BE2C (cell line): Measurements from ENCODE around the gene RORC.

Source experiments
- DNase-seq: peaks from one replicate; pipeline ENCODE4 v3.0.0-alpha.2; 2020
- H3K27me3 ChIP-seq: fragments of 250-450 bp; sonication (Bioruptor Pico); 2 replicates; pipeline ENCODE4 v1.5.1; 2020; ENCODE audit warnings: mild to moderate bottlenecking
- H3K36me3 ChIP-seq: fragments of 250-450 bp; sonication (Bioruptor Pico); 2 replicates; pipeline ENCODE4 v1.5.1; 2020; ENCODE audit warnings: mild to moderate bottlenecking
- H3K4me1 ChIP-seq: fragments of 250-450 bp; sonication (Bioruptor Pico); 2 replicates; pipeline ENCODE4 v1.5.1; 2020
- H3K4me3 ChIP-seq: 2 replicates; pipeline ENCODE4 v1.5.1; 2011; ENCODE audit warnings: low read depth, low read length
- H3K9me3 ChIP-seq: fragments of 250-450 bp; sonication (Bioruptor Pico); 2 replicates; pipeline ENCODE4 v1.5.1; 2020
- TF ChIP-seq, protein P1 (sequence below): IDR thresholded peaks from 2 replicates; pipeline ENCODE4 v1.5.1; 2012; ENCODE audit warnings: mild to moderate bottlenecking, low read depth, low read length

RORC gene

DNA sequence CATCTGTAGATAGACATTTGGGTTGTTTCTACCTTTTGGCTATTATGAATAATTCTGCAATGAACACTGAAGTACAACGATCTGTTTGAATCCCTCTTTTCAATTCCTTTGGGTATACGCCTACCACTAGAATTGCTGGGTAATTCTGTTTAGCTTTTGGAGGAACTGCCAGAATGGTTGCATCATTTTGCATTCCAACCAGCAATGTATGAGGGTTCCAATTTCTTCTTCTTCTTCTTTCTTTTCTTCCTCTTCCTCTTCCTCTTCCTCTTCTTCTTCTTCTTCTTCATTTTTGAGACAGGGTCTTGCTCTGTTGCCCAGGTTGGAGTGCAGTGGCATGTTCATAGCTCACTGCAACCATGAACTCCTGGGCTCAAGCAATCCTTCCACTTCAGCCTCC lies 35.7 kb upstream of the RORC start:
- TF ChIP-seq, protein P1, sequence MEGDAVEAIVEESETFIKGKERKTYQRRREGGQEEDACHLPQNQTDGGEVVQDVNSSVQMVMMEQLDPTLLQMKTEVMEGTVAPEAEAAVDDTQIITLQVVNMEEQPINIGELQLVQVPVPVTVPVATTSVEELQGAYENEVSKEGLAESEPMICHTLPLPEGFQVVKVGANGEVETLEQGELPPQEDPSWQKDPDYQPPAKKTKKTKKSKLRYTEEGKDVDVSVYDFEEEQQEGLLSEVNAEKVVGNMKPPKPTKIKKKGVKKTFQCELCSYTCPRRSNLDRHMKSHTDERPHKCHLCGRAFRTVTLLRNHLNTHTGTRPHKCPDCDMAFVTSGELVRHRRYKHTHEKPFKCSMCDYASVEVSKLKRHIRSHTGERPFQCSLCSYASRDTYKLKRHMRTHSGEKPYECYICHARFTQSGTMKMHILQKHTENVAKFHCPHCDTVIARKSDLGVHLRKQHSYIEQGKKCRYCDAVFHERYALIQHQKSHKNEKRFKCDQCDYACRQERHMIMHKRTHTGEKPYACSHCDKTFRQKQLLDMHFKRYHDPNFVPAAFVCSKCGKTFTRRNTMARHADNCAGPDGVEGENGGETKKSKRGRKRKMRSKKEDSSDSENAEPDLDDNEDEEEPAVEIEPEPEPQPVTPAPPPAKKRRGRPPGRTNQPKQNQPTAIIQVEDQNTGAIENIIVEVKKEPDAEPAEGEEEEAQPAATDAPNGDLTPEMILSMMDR, result no peak
- Histone ChIP-seq H3K4me3 (no peak overlapping the region), H3K36me3 (no peaks in the 10 kb centered on the region), H3K9me3 (no peaks in the 10 kb centered on the region), H3K27me3 (no peaks in the 10 kb centered on the region), H3K4me1 (no peaks in the 10 kb centered on the region)
- DNase-seq, result no peak

DNA sequence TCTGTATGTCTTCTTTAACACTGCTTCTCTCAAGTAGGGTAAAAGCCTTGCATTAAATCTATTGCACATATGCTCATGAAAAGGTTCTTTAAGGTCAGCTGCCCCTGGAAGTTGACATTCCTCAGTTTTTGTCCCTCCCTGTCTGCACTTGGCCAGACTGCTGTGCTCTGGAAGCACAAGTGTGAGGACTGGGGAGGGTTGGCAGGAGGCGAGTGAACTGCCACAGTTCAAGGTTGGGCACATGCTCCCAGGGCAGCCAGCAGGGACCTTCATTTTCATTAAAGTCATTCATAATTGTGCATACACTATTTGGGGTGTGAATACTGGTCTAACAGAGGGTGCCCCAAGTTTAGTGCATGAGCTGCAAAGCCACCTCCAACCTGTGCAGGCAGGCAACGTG lies 32.8 kb upstream of the RORC start:
- H3K9me3 ChIP-seq, result no peaks in the 10 kb centered on the region
- no peak for DNase-seq
- TF ChIP-seq, protein P1, result no peak
- no peaks in the 10 kb centered on the region for H3K36me3 ChIP-seq
- H3K4me3 ChIP-seq, result no peak overlapping the region
- H3K27me3 ChIP-seq, result no peaks in the 10 kb centered on the region
- no peaks in the 10 kb centered on the region for H3K4me1 ChIP-seq

DNA sequence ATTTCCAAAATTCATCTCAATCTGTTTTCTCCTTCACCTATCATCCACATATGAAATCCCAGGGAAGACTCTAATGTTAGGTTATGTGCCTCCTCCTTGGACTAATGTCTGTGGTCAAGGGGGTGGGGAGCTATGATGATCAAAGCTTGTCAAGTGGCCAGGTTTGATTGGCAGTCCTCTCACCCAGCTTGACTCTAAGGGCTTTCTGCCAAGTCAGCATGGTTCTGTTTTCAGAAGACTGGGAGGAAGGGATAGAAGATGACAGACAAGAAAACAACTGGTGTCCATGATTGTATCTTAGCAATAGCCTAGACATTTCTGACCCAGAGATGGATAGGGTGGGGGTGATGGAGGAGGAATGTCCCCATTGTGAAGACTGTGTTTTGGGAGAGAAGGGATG lies 31.0 kb upstream of the RORC start:
- Histone ChIP-seq H3K27me3 (no peaks in the 10 kb centered on the region), H3K4me3 (no peak overlapping the region), H3K4me1 (no peaks in the 10 kb centered on the region), H3K9me3 (no peaks in the 10 kb centered on the region), H3K36me3 (no peaks in the 10 kb centered on the region)
- TF ChIP-seq, protein P1, result no peak
- DNase-seq, result no peak

DNA sequence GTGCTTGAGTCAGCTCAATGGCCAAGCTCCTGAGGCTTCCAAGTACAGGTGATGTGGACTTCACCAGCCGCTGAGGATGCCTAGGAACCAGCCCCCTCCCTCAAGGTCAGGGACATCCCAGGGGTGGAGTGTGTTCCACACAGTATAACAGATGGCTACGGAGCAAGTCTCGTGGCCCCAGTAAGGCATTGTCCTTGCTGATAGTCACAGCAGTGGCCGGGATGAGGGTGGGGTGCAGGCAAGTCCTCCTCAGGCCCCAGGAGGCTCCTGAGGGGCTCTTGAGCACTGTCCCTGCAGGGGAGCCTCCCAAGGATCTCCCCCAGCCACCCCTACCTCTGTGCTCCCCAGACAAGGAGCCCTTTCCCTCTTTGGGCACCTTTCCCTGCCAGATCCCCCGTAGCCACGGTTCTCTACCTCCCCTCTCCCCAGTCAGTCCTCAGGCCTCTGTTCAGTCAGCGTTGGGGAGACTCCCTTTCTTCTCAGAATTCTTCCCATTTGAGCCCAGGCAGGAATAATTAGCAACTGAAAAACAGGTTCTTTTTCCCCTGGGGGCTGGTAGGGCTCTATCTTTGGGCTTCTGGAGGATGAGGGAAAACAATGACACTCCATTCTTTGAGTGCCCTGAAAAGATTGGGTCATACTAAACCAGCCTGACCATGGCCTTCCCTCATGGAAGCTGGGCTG lies 29.0 kb upstream of the RORC start:
- Histone ChIP-seq H3K36me3 (no peaks in the 10 kb centered on the region), H3K4me3 (no peak overlapping the region), H3K4me1 (no peaks in the 10 kb centered on the region), H3K27me3 (no peaks in the 10 kb centered on the region), H3K9me3 (no peaks in the 10 kb centered on the region)
- no peak for DNase-seq
- TF ChIP-seq, protein P1, result no peak

DNA sequence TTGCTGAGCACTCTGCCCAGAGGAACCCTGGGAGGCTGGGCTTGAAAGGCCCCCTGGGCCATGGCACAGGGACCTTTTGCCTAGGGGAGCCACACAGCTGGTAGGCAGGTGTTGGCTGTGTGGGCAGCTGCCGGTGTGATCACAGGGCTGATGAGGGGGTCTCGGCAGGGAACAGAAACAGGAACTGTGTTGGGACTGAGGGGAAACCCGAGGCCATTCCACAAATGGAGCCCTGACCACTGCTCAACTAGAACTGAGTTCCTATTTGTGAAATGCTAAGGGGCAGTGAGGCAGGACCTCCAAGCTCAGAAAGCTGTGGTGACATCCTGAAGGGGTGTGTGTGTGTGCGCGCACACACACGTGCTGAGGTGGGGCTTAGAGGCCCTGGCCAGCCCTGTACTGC lies 28.3 kb upstream of the RORC start:
- Histone ChIP-seq H3K4me1 (no peaks in the 10 kb centered on the region), H3K27me3 (no peaks in the 10 kb centered on the region), H3K9me3 (no peaks in the 10 kb centered on the region), H3K36me3 (no peaks in the 10 kb centered on the region), H3K4me3 (no peak overlapping the region)
- TF ChIP-seq, protein P1, result no peak
- no peak for DNase-seq

DNA sequence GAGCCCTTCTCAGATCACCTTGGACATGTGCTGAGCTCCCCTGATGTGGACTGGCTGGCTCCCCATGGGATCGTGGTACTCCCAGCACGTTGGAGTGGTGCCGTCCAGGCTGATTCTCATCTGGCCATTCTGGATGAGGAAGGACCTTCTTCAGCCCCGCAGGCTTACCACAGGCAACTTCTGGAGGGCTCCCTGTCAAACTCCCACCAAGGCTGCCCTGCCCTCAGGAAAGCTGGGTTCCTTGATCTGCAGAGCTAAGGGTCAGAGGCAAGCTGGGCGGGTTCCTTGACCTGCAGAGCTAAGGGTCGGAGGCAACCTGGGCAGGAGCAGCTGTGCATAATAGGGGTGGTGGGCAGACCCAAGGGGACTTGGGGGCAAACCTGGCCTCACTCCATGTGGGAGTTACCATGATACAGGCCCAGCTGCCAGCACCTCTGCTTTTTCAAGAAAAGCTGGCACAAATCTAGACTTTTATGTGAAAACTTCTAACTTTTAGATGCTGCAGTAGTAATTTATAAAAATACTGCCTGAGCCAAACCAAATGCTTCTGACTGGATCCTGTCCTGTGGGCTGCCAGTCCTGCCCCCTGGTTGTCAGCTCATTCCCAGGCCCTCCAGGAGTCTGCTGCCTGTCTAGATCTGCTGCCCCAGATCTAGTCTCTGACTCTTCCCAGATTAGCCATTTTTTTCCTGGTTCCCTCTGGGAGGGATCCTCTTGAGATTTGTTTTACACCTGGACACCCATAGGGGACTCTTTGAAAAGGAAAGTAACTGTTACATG lies 27.5 kb upstream of the RORC start:
- Histone ChIP-seq H3K27me3 (no peaks in the 10 kb centered on the region), H3K36me3 (no peaks in the 10 kb centered on the region), H3K4me3 (no peak overlapping the region), H3K4me1 (no peaks in the 10 kb centered on the region), H3K9me3 (no peaks in the 10 kb centered on the region)
- no peak for DNase-seq
- TF ChIP-seq, protein P1, result no peak
